Measurements from ENCODE around the gene ZC3H4. TPM values are rescaled to one million over a fixed set of nuclear protein-coding genes. Genes with fewer than 3 reads are reported as not detected.

ZC3H4 gene
- total and polyA plus RNA-seq, 2 donors (not counting 3 experiments of a cell fraction or from before 2014, with no cell fraction given): 6.2 to 63.9 TPM

DNA sequence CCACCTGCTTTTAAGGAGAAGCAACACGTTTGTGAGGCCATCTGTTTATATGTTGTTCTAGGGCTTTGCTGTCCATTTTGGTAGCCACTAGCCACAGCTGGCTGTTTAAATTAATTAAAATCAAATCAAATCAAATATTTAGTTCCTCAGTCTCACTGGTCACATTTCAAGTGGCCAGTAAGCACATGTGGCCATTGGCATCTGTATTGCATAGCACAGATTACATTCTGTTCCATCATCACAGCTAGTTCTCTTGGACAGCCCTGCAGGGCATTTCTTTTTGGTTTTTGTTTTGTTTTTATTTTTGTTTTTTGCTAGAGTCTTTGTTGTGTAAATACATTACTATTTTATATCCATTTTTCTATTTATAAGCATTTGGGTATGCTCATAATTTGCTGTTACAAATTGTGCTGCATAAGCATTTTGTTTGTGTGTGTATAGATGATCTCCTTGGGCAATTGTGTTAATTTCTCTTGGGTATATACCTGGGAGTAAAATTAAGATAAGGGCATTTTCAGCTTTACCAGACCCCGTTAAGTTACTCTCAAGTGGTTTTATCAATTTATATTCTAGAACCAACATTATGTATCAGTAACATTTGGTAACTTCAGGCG, 48.4 kb upstream of the ZC3H4 start:
- no peak for DNase-seq (ENCODE audit: low read depth, low spot score)
- Histone ChIP-seq H3K27ac (ENCODE audit: insufficient read depth, low read depth, low read length) (no peak overlapping the region), H3K9me1 (replicated peaks; ENCODE audit: control insufficient read depth, extremely low read depth, insufficient read depth, low read length) (no peaks in the 10 kb centered on the region), H3K36me3 (ENCODE audit: control insufficient read depth in 2 of 2, extremely low read depth in 1 of 2, insufficient read depth in 2 of 2, low read length in 2 of 2) (peaks cover 5 to 12% of the 10 kb centered on the region in 2 experiments), H3K4me2 (ENCODE audit: insufficient read depth, low read length) (no peak overlapping the region), H3K4me1 (ENCODE audit: control insufficient read depth, extremely low read depth, insufficient read depth, low read length) (peaks cover 26% of the 10 kb centered on the region), H3K9me3 (replicated peaks; ENCODE audit: control insufficient read depth, insufficient read depth, low read length) (no peaks in the 10 kb centered on the region), H3K4me3 (replicated peaks in 1 of 3; ENCODE audit: insufficient read depth in 1 of 3, low read depth in 1 of 3, low read length in 3 of 3) (no peak overlapping the region), H2AFZ (ENCODE audit: low read depth, low read length) (no peak overlapping the region), H4K20me1 (replicated peaks; ENCODE audit: control insufficient read depth, extremely low read depth, insufficient read depth, low read length) (no peaks in the 10 kb centered on the region), H3K9ac (replicated peaks; ENCODE audit: extremely low read depth, insufficient read depth, low read length) (no peak overlapping the region), H3K79me2 (ENCODE audit: control insufficient read depth, insufficient read depth, low read length) (peaks cover 46% of the 10 kb centered on the region), H3K27me3 (ENCODE audit: control insufficient read depth in 2 of 2, insufficient read depth in 2 of 2, low read length in 2 of 2) (no peaks in the 10 kb centered on the region)
- POLR2A ChIA-PET: no interaction called here
- CTCF ChIA-PET: no interaction called here
- intact Hi-C loops (cut with micrococcal nuclease): no loop called here
- no peak for FAIRE-seq
- no TSS peak for BruUV-seq (replicated peaks)
- dilution Hi-C loops (cut with MboI; ENCODE audit: extremely low pct_ligation_motif_present, low sequenced_read_pairs): no loop called here
- TF ChIP-seq, protein P1, sequence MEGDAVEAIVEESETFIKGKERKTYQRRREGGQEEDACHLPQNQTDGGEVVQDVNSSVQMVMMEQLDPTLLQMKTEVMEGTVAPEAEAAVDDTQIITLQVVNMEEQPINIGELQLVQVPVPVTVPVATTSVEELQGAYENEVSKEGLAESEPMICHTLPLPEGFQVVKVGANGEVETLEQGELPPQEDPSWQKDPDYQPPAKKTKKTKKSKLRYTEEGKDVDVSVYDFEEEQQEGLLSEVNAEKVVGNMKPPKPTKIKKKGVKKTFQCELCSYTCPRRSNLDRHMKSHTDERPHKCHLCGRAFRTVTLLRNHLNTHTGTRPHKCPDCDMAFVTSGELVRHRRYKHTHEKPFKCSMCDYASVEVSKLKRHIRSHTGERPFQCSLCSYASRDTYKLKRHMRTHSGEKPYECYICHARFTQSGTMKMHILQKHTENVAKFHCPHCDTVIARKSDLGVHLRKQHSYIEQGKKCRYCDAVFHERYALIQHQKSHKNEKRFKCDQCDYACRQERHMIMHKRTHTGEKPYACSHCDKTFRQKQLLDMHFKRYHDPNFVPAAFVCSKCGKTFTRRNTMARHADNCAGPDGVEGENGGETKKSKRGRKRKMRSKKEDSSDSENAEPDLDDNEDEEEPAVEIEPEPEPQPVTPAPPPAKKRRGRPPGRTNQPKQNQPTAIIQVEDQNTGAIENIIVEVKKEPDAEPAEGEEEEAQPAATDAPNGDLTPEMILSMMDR (IDR thresholded peaks at IDR 0.05; ENCODE audit: extremely low read depth in 1 of 2, insufficient read depth in 1 of 2, low read depth in 1 of 2, low read length in 2 of 2): no peak
- TF ChIP-seq EZH2 (IDR thresholded peaks at IDR 0.05; ENCODE audit: borderline replicate concordance, low read depth, low read length, severe bottlenecking) (no peak), JUN (IDR thresholded peaks at IDR 0.05; ENCODE audit: borderline replicate concordance, insufficient read depth, insufficient read length, low read depth) (no peak), POLR2AphosphoS5 (IDR thresholded peaks at IDR 0.05; ENCODE audit: insufficient read depth, low read depth, low read length) (no peak), MAX (IDR thresholded peaks at IDR 0.05; ENCODE audit: insufficient read depth, insufficient read length) (no peak), GATA2 (IDR thresholded peaks at IDR 0.05; ENCODE audit: insufficient read depth, insufficient read length, low read depth, low read length) (no peak), MYC (IDR thresholded peaks at IDR 0.05; ENCODE audit: low read depth, low read length) (no peak), POLR2A (IDR thresholded peaks at IDR 0.05; ENCODE audit: low read depth, low read length) (no peak), FOS (IDR thresholded peaks at IDR 0.05; ENCODE audit: borderline replicate concordance, insufficient read depth, low read length) (no peak)
